GM12892 (cell line): ENCODE data around the gene ROBO4.

ENCODE experiments used
- DNase-seq: peaks from one replicate; pipeline ENCODE4 v3.0.0; 2011; ENCODE audit not compliant: insufficient read length
- FAIRE-seq: peaks from 2 replicates; lab custom pipeline; 2011; peaks lifted over from hg19 to GRCh38; lab: Jason Lieb, UNC
- POLR2A ChIP-seq: IDR thresholded peaks from 2 replicates; pipeline ENCODE4 v1.6.1; 2011; ENCODE audit warnings: low read depth, low read length, control low read depth
- POLR2AphosphoS5 ChIP-seq: IDR thresholded peaks from 2 replicates; pipeline ENCODE4 v1.6.1; 2011; ENCODE audit warnings: low read depth, low read length, control low read depth
- TAF1 ChIP-seq: IDR thresholded peaks from 2 replicates; pipeline ENCODE4 v1.6.1; 2011; ENCODE audit warnings: low read depth, mild to moderate bottlenecking, control low read depth, low read length, borderline replicate concordance

ROBO4 gene

GRCh38 chr11:124884340-124884739 lies 13.3 kb downstream of the ROBO4 start:
- TF ChIP-seq POLR2AphosphoS5 (no peak), TAF1 (no peak), POLR2A (no peak)
- DNase-seq (no peak), FAIRE-seq (no peak)

- DNase-seq: no peak
Measured at GRCh38 chr11:124882339-124883071, 15.2 kb downstream of the ROBO4 start.

GRCh38 chr11:124880958-124881357 lies 16.7 kb downstream of the ROBO4 start:
- TF ChIP-seq POLR2A (no peak), TAF1 (no peak), POLR2AphosphoS5 (no peak)
- DNase-seq (no peak), FAIRE-seq (no peak)

More at GRCh38 chr11:124882339-124883071, 15.2 kb downstream of the ROBO4 start:
- no peak for FAIRE-seq
- TF ChIP-seq POLR2AphosphoS5 (no peak), POLR2A (no peak), TAF1 (no peak)

- FAIRE-seq: no peak
- DNase-seq: no peak
- TF ChIP-seq POLR2A (no peak), POLR2AphosphoS5 (no peak), TAF1 (no peak)
Measured at GRCh38 chr11:124880290-124880611, 17.4 kb downstream of the ROBO4 start.

GRCh38 chr11:124879493-124880289 lies 18.0 kb downstream of the ROBO4 start:
- FAIRE-seq (no peak), DNase-seq (no peak)
- no peak for TF ChIP-seq TAF1

GRCh38 chr11:124878759-124879492 lies 18.7 kb downstream of the ROBO4 start:
- TF ChIP-seq TAF1 (no peak), POLR2A (no peak), POLR2AphosphoS5 (no peak)

GRCh38 chr11:124877910-124878758 lies 19.5 kb downstream of the ROBO4 start:
- DNase-seq (no peak), FAIRE-seq (no peak)
- TF ChIP-seq TAF1 (no peak), POLR2AphosphoS5 (no peak), POLR2A (no peak)

More at GRCh38 chr11:124878759-124879492, 18.7 kb downstream of the ROBO4 start:
- DNase-seq (no peak), FAIRE-seq (no peak)

- TF ChIP-seq POLR2A: no peak
- TF ChIP-seq POLR2AphosphoS5: no peak
- no peak for TF ChIP-seq TAF1
- no peak for DNase-seq
- no peak for FAIRE-seq
Measured at GRCh38 chr11:124877631-124877909, 20.1 kb downstream of the ROBO4 start.

GRCh38 chr11:124876818-124877630 lies 20.6 kb downstream of the ROBO4 start:
- no peak for TF ChIP-seq POLR2A
- no peak for TF ChIP-seq TAF1
- TF ChIP-seq POLR2AphosphoS5: no peak
- DNase-seq (no peak), FAIRE-seq (peak; percentile 50)

- DNase-seq (peak; percentile 93), FAIRE-seq (peak; percentile 97)
- TF ChIP-seq POLR2A: no peak; the same call in 1 of the 2 replicates
- TF ChIP-seq POLR2AphosphoS5: no peak
- no peak for TF ChIP-seq TAF1
Measured at GRCh38 chr11:124875943-124876817, 21.5 kb downstream of the ROBO4 start.
